ENCODE data around the gene EXOC7.

EXOC7 gene

GRCh38 chr17:76137351-76138233, 34.0 kb upstream of the EXOC7 start:
- TF ChIP-seq CTCF (conservative IDR thresholded peaks at IDR 0.05; ENCODE audit: low read depth, low read length) = no peak
- no peak overlapping the region for H3K4me3 ChIP-seq (ENCODE audit: low read length)
- no peak for DNase-seq (ENCODE audit: low read depth)

GRCh38 chr17:76137001-76137350, 33.4 kb upstream of the EXOC7 start:
- no peak for TF ChIP-seq CTCF (conservative IDR thresholded peaks at IDR 0.05; ENCODE audit: low read depth, low read length)
- no peak overlapping the region for H3K4me3 ChIP-seq (ENCODE audit: low read length)
- no peak for DNase-seq (ENCODE audit: low read depth)

GRCh38 chr17:76136276-76137000, 32.9 kb upstream of the EXOC7 start:
- no peak overlapping the region for H3K4me3 ChIP-seq (ENCODE audit: low read length)
- TF ChIP-seq CTCF (conservative IDR thresholded peaks at IDR 0.05; ENCODE audit: low read depth, low read length) = no peak

GRCh38 chr17:76135810-76136188, 32.2 kb upstream of the EXOC7 start:
- no peak for TF ChIP-seq CTCF (conservative IDR thresholded peaks at IDR 0.05; ENCODE audit: low read depth, low read length)
- no peak for DNase-seq (ENCODE audit: low read depth)
- no peak overlapping the region for H3K4me3 ChIP-seq (ENCODE audit: low read length)

More at GRCh38 chr17:76136276-76137000, 32.9 kb upstream of the EXOC7 start:
- DNase-seq (ENCODE audit: low read depth) = no peak

- DNase-seq (ENCODE audit: low read depth) = no peak
- H3K4me3 ChIP-seq (ENCODE audit: low read length) = no peak overlapping the region
- no peak for TF ChIP-seq CTCF (conservative IDR thresholded peaks at IDR 0.05; ENCODE audit: low read depth, low read length)
Observed at GRCh38 chr17:76134911-76135809, 31.6 kb upstream of the EXOC7 start.

GRCh38 chr17:76132574-76133338, 29.2 kb upstream of the EXOC7 start:
- no peak for TF ChIP-seq CTCF (conservative IDR thresholded peaks at IDR 0.05; ENCODE audit: low read depth, low read length)
- no peak overlapping the region for H3K4me3 ChIP-seq (ENCODE audit: low read length)
- DNase-seq (ENCODE audit: low read depth) = no peak
